NAMALWA (cell line): ENCODE measurements around the gene ALPG.
"Not testable (repeated sequence)": the region's sequence is repeated elsewhere in the genome, so short reads cannot be mapped to it uniquely, and the experiment has no call there.

Source experiments
- DNase-seq: peaks from one replicate; pipeline ENCODE4 v3.0.0-alpha.2; 2015; ENCODE audit warnings: low spot score

The ALPG gene

GRCh38 chr2:232420073-232420454 is 13.4 kb downstream of the ALPG start:
- no peak for DNase-seq

GRCh38 chr2:232420463-232421188 is 14.0 kb downstream of the ALPG start:
- no peak for DNase-seq

- no peak for DNase-seq
These were observed 14.6 kb downstream of the ALPG start for GRCh38 chr2:232421189-232421785.

- no peak for DNase-seq
These were observed 15.4 kb downstream of the ALPG start for GRCh38 chr2:232422051-232422450.

GRCh38 chr2:232422996-232423395 is 16.4 kb downstream of the ALPG start:
- DNase-seq, result not testable (repeated sequence)

- DNase-seq, result not testable (repeated sequence)
These were observed 16.8 kb downstream of the ALPG start for GRCh38 chr2:232423407-232423806.

- no peak for DNase-seq
These were observed 25.3 kb downstream of the ALPG start for GRCh38 chr2:232431705-232432590.

- peak; percentile 27 for DNase-seq
These were observed 26.0 kb downstream of the ALPG start for GRCh38 chr2:232432598-232433184.

- peak; percentile 86 for DNase-seq
These were observed 27.0 kb downstream of the ALPG start for GRCh38 chr2:232433622-232434021.

- peak; percentile 30 for DNase-seq
These were observed 27.4 kb downstream of the ALPG start for GRCh38 chr2:232434091-232434490.

- no peak for DNase-seq
These were observed 28.1 kb downstream of the ALPG start for GRCh38 chr2:232434563-232435374.

- DNase-seq, result no peak
These were observed 28.7 kb downstream of the ALPG start for GRCh38 chr2:232435375-232435648.

GRCh38 chr2:232435805-232436204 is 29.2 kb downstream of the ALPG start:
- DNase-seq, result no peak

GRCh38 chr2:232436381-232437194 is 29.9 kb downstream of the ALPG start:
- DNase-seq, result no peak

GRCh38 chr2:232437195-232437571 is 30.5 kb downstream of the ALPG start:
- no peak for DNase-seq

- no peak for DNase-seq
These were observed 31.4 kb downstream of the ALPG start for GRCh38 chr2:232438091-232438490.

- DNase-seq, result no peak
These were observed 32.5 kb downstream of the ALPG start for GRCh38 chr2:232438951-232439757.

- DNase-seq, result no peak
These were observed 33.1 kb downstream of the ALPG start for GRCh38 chr2:232439758-232440135.

- DNase-seq, result peak; percentile 92
These were observed 33.8 kb downstream of the ALPG start for GRCh38 chr2:232440220-232441018.
